NCI-H82 treated with DMSO at 0.1 percent for 48 hours (cell line): ENCODE results near the gene CCDC9B.

ENCODE experiments used
- DNase-seq: peaks from one replicate; lab custom pipeline; 2025; ENCODE audit not compliant: unreplicated experiment; lab: John Stamatoyannopoulos, UW

The CCDC9B gene

GRCh38 chr15:40310001-40310959 is 30.5 kb downstream of the CCDC9B start:
- no peak for DNase-seq

DNA sequence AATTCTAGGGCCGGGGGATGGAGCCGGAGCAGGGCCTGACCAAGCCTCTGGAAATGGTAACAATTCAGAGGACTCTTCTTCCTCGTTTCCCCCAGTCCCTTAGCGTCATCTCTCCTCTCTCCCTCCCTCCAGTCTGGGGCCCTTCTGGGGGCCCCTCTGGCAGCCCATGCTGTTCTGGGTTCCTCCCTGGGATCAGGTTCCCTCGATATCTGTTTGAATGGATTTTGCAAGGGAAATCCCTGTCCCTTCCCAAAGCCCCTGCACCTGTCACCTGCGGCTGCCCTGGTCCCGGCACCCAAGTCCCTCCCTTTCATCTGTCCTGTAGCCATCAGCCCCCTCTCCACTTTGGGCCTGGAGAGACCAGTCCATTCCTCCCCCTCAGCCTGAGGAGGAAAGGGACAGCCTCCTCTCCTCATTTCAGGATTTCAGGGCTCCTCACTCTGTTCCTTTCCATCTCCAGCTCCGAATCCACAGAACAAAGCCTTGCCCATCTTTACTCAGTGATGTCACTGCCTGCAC is 31.3 kb downstream of the CCDC9B start:
- no peak for DNase-seq

GRCh38 chr15:40307421-40308211 is 33.1 kb downstream of the CCDC9B start, which contains the start of gene PLCB2:
PLCB2 (minus strand) TSS chr15:40307935; CDS start chr15:40307672, 263 bp downstream.
- DNase-seq, result peak; percentile 77

GRCh38 chr15:40306908-40307307 is 33.8 kb downstream of the CCDC9B start:
- DNase-seq, result no peak

- DNase-seq, result no peak
Observed at GRCh38 chr15:40306371-40306770, 34.4 kb downstream of the CCDC9B start.

- no peak for DNase-seq
Observed at GRCh38 chr15:40305281-40305680, 35.5 kb downstream of the CCDC9B start.

GRCh38 chr15:40303576-40303975 is 37.2 kb downstream of the CCDC9B start:
- no peak for DNase-seq

GRCh38 chr15:40302981-40303380 is 37.8 kb downstream of the CCDC9B start:
- no peak for DNase-seq

DNA sequence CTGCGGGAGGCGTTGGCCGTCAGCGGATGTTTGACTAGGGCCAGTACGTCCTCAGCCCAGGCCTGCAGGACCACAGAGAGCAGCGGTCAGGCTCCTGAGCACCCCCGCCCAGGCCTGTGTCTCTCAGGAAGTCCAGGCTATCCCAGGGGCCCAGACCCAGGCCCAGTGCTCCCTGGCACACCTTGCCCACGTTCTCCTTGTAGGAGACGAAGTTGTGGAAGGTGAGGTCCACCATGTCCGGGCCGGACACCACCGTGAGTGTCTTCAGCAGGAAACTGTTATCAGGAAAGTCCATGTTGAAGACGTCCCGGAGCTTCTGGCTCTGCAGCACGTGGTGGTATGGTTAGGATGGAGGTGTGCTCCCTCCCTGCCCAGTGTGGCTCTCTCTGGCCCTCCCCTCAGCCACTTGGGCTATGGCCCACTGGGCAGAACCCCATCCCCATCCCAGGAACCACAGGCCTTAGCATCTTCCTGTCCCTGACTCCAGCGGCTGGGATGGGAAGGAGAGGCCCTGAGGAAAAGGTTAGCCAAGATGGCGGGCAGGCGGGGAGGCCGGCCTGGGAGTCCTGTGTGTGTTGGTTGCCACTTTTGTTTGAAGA is 38.4 kb downstream of the CCDC9B start:
- no peak for DNase-seq

DNA sequence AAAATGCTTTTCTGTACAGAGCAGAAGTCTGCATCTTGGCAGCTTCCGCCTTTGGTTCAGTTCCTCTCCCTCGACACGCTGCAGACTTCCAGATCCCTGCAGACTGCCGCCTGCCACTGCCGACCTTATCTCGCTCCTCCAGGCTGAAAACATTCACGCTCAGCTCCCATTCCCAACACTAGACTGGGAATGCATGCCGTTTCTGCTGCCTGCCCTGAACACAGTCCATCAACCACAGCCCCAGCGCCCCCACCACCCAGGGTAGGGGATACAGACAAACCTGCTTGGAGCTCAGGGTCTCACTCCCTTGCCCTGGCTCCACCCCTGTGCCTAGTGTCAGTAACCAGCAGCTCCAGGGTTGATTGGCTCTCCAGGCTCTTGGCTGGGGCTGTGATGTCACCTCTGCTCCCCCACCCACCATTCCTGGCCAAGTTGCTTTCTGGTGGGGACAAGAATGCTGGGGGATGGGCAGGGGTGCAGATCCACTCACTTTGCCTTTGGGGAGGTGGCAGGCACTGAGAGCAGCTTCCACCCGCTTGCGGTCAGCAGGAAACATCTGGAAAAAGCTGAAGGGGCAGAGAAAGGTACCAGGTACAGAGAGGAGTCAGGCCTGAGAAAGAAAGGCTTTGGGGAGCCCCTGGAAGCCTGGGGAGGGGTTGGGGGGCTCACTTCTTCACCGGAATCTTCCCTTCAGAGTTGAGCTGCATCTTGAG is 39.1 kb downstream of the CCDC9B start:
- DNase-seq, result no peak

DNA sequence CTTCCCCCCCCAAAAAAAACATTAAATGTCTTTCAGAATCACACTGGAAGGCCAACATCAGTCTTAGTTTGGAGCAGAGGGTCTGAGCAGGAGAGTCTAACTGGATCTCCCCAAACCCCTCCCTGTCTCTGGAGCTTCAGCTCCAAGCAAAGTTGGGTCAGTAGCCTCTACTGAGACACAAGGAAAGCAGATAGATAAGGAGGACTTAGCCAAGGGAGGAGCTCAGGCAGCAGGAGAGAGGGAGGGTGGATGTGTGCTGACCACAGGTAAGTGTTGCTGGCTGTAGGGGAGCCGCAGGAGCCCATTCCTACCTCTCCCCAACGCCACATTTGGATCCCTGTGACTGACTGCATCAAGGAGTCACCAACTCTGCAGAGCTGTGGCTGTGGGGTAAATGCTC is 40.0 kb downstream of the CCDC9B start:
- DNase-seq, result no peak

DNA sequence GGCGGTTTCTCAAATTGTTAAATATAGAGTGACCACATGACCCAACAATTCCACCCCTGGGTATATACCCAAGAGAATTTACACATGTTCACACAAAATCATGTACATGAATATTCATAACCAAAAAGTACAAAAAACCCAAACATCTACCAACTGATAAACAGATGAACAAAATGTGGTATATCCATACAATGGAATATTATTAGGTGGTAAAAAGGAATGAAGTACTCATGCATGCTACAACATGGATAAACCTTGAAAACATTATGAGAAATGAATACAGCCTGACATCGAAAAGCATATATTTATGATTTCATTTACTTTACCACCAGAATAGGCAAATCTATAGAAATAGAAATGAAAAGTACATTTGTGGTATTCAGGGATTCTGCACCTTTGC is 40.4 kb downstream of the CCDC9B start:
- no peak for DNase-seq

- no peak for DNase-seq
Observed at GRCh38 chr15:40298216-40298935, 42.4 kb downstream of the CCDC9B start.

DNA sequence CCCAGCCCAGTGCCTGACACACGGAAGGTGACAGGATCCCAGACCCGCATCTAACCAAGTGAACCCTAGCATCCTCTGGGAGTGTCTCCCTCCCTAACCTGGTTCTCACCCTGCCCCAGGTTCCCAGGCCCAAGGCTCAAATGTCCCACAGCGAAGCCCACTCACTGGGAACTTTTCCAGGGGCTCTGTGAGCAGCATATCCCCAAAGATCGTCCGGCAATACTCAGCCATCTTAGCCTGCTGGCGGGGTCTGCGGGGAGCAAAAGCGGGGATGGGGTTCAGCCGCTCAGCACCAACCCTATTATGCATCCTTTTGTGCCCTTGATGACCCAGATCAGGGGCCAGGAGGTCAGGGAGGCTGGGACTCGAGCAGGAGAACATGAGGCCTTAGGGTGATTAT is 43.4 kb downstream of the CCDC9B start:
- DNase-seq, result no peak

GRCh38 chr15:40296561-40297230 is 44.0 kb downstream of the CCDC9B start:
- peak; percentile 25 for DNase-seq

DNA sequence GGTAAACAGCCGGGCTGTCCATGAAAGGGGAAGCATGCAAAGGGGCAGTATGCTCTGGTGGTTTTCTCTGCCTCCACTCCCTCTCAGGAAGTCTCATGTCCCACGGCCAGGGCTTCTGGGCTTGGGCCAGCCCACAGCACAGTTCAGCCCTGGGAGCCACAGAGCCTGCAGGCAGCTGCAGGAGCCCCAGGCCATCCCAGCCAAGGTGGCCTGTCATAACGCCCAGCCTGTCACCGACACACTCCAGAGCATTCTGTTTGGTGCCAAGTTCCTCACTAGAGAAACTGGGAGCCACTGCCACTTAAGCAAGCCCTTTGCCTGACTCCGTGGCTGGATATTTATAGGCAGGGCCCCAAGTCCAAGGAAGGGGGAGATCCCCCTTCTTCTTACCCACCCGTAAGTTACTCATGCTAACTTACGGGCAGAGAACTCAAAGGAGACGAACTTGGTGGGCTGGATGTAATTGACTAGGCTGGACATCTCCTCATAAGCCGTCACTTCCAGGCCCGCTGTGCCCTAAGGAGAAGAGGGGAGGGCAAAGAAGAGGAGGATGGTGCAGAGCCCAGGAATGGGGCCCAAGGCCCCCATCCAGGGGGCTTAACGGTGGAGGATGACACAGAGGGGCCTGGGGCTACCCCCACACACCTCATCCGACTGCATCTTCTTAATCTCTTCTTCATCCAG is 44.7 kb downstream of the CCDC9B start:
- DNase-seq, result no peak

DNA sequence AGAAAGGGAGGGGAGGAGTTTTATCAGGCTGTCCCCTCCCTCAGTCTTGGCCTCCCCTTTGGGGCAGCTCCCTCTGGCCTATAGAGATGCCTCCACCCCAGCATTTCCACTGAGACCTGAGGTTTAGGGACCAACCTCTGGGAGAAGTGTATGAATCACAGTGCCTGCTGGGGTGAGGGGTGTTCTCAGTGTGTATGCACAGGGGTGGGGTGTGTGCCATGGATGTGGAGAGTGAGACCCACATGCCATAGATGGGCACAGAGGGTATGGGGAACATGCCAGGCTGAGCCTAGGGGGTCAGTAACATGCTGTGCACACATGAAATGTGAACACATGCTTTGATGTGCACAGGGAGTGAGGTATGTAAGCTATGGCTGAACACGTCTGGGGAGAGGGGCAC is 45.4 kb downstream of the CCDC9B start:
- no peak for DNase-seq

DNA sequence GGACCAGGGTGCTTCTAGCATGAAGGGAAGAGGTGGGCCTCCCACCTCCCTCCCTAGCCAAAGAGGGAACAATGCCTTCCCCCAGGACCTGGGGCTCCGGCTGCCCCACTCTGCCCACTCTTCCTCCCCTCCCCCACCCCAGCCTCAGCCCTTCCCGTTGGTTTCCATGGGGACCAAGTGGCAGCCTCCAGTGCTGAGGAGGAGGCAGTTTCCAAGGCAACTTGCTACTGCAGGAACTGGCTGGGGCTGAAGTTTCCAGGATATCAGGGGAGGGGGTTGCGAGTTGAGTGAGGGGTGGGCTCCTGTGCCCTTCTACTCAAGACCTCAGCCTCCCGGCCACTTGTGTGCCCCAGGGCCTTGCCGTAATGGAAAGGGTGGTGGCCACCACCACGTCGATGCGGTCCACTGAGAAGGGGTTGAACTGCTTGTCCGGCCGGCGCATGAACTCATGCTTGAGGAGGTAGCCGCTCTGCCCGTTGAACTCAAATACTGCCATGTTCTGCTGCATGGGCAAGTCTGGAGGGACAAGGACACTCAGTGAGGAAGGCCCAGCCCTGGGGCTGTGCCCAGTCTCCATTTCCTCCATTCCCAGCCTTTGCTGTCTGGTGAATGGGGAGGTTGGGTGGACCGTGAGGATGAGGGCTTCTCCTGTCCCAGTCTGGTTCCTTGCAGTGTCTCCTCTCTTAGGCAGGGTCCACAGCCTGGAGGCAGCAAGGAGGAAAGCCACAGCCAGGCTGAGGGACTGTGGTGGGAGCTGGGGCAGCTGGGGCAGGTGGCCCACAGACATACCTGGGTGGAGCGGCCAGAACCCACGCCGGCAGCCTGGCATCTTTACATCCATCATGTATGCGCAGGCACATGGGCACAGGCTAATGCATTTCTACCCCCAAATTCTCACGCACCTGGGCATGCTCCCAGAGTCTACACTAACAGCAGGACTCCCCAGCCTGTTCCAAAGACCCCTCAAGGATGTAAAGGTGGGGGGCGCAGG is 46.5 kb downstream of the CCDC9B start:
- DNase-seq, result no peak
